SIG-M5 treated with dmso at 0.1 percent for 504 hours (cell line): ENCODE data around the gene LSS.

Source experiments
- DNase-seq: peaks from one replicate; lab custom pipeline; 2025; ENCODE audit not compliant: unreplicated experiment; lab: John Stamatoyannopoulos, UW

The LSS gene

GRCh38 chr21:46219591-46220239 lies 8.9 kb downstream of the LSS start:
- DNase-seq: no peak

- DNase-seq: no peak
These were observed 9.5 kb downstream of the LSS start for GRCh38 chr21:46218906-46219590.

DNA sequence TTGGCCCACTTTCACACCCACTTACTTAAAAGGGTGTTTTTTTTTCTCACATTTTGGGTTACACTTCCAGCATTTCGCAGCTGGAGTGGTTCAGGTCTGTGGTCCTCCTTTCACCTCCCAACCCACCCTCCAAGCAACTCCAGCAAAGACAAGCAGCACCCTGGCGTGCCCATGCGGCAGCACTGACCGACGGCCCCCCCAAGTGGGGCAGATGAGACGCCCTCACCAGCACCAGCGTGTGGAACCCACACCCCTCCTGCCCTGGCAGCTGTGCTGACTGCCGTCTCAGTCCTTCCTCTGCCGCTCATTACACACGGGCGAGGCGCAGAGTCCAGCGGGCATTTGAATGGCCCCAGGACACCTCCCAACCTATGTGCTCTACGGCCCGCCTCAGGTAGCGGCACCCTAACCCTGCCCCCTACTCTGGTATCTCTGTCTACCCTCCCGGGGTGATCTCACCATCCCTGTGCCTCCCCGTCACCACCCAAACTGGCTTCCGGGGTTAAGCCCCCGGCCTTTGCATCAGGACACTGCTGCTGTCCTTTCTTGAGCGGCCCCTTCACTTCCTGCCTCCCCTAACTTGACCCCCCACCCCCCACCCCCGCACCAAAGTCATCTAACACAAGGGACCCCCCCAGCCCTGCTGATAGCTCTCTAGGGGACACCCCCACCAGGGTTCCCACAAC lies 10.9 kb downstream of the LSS start:
- no peak for DNase-seq

- no peak for DNase-seq
These were observed 12.3 kb downstream of the LSS start for GRCh38 chr21:46216132-46216747.

- DNase-seq: no peak
These were observed 13.0 kb downstream of the LSS start for GRCh38 chr21:46215436-46216131.

- DNase-seq: no peak
These were observed 13.9 kb downstream of the LSS start for GRCh38 chr21:46214478-46215340.

DNA sequence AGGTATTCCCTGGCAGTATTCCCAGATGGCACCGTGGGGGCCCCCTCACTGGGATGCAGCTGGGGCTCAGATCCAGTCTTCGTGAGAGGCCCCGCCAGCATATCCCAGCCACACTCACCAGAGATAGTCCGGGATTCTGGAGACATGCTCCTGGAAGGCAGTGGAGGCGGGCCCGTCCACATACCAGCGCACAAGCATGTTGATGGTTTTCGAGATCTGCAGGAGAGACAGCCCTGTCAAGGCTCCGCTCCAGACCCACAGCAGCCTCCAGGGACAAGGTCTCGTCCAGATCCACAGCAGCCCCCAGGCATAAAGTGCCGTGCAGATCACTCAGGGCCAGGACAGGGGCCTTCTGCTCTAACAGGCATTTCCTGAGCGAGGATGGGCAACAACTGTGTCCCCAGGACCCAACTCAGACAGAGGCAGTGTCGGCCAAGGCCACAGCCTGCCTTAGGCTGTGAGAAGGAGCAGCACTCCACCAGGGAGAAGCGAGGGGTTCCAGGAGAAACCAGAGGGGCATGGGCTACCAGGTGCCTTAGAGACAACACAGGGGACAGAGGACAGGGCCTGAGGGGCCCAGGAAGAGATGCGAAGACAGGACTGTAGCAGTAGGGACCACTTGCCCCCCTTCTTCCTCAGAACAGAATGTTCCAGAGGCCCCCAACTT lies 14.8 kb downstream of the LSS start:
- no peak for DNase-seq

- DNase-seq: no peak
These were observed 15.7 kb downstream of the LSS start for GRCh38 chr21:46212721-46213484.

GRCh38 chr21:46211786-46212720 lies 16.5 kb downstream of the LSS start:
- DNase-seq: no peak

DNA sequence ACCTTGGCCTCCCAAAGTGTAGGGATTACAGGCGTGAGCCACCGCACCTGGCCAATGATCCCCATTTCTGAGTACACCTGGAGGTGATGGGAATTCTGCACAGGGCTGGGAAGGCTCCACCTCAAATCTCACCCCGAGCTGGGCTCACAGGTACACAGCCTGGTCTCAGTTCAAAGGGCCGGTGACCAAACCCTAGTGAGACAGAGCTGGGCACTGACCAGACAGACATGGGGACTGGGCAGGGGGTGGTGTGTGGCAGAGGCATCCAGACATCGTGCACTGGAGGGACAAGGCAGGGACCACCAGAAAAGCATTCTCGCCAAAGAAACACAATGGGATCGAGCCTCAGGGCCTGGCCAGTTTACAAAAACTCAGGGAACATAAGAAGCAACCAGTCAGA lies 17.2 kb downstream of the LSS start:
- no peak for DNase-seq

GRCh38 chr21:46210378-46211136 lies 18.0 kb downstream of the LSS start:
- DNase-seq: no peak

GRCh38 chr21:46208761-46209721 lies 19.5 kb downstream of the LSS start:
- no peak for DNase-seq

DNA sequence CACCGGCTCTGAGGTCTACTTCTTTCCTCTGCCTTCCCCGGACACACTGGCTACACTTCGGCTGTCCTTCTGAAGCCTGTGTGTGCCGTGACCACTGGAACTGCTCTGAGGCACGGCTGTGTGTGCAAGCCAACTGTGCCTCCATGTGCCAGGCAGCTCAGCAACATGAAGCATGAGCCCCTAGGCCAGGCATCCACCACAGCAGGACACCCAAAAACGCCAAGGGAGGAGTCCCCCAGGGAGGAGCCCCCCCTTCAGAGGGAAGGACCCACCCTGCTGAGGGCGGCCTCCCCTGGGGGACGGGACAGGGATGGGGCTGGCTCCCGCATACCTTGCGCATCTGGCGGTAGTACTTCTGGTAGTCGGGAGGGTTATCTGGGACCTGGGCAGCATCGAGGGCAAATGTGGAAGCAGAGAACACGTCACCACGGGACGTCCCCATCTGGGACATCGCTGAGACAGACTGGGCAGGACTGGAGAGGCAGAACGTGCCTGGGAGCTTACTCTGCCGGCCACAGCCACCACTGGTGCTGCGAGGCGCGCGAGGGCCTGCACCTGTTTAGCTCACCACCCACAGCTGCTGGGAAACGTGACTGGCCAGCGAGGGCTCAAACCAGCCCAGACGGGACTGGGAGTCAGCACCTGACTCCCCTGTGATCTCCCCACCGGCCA lies 20.5 kb downstream of the LSS start:
- DNase-seq: no peak

- no peak for DNase-seq
These were observed 21.3 kb downstream of the LSS start for GRCh38 chr21:46207006-46207919.
